NCI-H1092 treated with DMSO at 0.1 percent for 48 hours (cell line): ENCODE measurements around the gene IP6K2.
A peak's percentile ranks its signal among the peaks of the same experiment; 100 is the strongest.
"Not testable (repeated sequence)": the region's sequence is repeated elsewhere in the genome, so short reads cannot be mapped to it uniquely, and the experiment has no call there.

Experiments used
- DNase-seq: peaks from one replicate; lab custom pipeline; 2025; lab: John Stamatoyannopoulos, UW

IP6K2 gene

DNA sequence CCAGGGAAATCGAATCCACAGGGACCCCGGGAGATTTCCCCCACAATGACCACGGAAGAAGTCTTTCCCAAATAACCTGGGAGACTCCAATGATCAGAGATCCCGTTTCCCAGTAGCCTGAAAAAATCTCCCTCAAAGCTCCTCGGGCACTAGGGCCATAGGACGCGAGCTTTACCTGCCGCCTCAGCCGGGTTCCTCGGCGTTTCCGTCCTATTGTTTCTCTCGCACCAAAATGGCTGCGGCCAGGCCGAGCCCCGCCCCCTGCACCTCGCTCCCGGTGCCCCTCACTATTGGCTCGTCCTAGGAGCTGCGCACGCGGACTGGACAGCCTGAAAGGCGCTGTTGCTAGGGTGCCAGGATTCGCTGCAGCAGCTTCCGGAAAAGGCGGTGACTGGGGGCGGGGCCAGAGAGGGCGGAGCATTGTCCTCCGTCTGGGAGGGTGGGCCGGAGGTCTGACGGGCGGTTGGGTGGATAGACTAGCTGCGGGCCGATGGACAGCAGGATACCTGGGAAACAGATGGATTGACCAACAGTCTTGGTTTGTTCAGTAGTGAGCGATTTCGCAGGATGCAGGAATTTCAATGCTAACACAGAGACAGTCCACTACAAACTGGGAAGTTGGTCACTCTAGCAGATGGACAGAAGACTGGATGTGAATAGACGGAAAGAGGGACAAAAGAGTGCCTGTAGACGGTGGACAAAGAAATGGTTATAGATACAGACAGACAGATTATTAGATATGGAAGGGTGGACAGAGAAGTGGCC, at the start of gene IP6K2:
TSS of gene IP6K2 (minus strand) at position 240 of the 765 bp plus-strand sequence. CDS start 21,930 bp downstream, outside the sequence.
- peak; percentile 96 for DNase-seq

DNA sequence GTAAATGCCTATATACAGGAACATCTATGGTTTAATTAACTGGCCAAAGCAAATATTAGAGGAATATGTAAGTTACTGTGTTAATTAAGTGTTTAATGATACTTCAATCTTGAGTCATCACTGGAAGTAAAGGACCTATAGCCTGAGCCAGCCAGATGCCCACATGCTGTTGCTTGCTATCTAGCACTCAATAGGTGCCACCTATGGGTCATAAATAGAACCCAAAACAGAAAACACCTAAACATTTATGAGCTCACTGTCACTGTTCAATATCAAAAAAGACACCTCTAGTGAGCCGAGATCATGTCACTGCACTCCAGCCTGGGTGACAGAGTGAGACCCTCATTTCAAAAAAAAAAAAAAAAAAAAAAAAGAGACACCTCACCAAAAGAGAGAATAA, 48.4 kb upstream of the IP6K2 start:
- DNase-seq, result peak; percentile 0

DNA sequence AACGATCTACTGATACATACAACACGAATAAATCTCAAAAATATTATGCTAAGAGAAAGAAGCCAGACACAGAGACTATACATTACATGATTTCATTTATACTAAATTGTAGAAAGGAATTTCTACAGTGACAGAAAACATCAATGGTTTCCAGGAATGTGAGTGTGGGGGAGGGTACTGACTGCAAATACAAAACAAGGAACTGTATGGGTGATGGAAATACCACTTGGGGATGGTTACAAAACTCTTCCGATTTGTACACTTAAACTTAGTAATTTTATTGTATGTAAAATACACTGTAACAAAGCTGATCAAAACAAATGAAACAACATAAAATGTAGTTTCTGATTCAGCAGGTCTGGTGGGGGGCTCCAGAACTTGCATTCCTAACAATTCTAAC, 45.8 kb upstream of the IP6K2 start:
- DNase-seq, result no peak

GRCh38 chr3:48759991-48760540, 43.0 kb upstream of the IP6K2 start:
- not testable (repeated sequence) for DNase-seq

DNA sequence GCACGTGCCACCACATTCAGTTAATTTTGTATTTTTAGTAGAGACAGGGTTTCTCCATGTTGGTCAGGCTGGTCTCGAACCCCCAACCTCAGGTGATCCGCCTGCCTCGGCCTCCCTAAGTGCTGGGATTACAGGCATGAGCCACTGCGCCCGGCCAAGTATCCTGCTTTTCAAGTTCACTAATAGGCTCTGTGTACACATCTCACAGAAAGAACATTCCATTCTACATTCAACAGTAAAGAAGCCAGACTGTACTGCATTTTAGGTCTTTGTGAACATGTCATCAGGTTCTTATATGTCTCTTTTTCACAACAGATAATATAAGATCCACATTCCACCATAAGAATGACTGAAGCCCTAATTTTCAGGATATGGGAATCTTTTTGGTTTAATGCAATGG, 42.5 kb upstream of the IP6K2 start:
- not testable (repeated sequence) for DNase-seq

- no peak for DNase-seq
Measured at GRCh38 chr3:48759071-48759470, 42.0 kb upstream of the IP6K2 start.

GRCh38 chr3:48756640-48757039, 39.6 kb upstream of the IP6K2 start:
- DNase-seq, result no peak

DNA sequence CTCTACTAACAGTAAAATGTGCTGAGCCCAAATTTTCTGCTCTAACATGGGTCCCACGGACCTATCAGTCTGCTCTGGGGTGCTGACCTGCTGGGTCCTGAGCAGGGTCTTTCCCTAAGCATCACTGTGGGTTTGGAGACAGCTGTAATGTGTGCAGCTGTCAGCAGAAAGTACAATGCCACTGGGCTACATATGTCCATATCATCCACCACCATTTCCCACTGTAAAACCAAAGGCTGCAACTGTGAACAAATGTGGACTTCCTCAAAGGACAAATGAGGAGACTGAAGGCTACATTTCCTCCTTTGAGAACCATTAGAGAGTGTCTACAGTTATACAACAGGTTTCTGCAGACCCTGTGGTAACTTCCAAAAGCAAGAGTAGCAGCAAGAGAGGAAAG, 33.8 kb upstream of the IP6K2 start:
- no peak for DNase-seq

DNA sequence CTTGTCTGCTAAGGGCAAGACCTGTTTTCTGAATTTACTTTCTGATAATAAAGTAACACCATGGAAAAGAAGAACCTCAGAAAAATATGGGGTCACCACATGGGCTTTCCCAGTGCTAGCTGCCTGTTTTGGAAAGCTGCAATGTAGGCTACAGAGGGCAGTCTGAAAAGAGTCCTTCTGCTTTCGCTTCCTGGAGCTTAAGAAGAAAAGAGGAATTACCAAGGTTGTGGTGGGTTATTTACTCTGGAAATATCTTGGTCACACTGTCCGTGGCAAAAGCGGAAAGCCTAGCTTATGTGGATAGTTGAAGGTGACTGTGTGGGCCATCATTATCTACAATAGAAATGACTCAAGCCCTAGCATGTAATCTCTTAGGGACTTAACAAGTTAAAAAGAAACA, 31.7 kb upstream of the IP6K2 start:
- no peak for DNase-seq

DNA sequence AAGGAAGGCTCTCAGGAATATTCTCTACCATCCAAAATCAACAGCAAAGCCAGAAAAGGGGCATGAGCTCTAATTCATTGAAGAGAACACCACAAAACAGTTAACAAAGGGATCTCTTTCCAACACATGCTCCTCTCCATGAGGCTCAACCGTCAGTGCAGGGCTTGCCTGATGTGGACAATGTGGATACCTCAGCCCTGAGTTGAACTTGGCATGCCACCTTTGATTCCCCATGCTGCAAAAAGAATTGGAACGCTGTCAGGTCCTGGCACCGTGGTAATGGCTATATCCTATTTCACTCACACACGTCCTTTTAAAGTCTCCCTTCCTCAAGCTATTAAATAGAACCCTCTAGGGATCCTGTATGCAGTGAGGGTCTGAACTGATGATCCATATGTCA, 30.7 kb upstream of the IP6K2 start:
- peak; percentile 90 for DNase-seq

DNA sequence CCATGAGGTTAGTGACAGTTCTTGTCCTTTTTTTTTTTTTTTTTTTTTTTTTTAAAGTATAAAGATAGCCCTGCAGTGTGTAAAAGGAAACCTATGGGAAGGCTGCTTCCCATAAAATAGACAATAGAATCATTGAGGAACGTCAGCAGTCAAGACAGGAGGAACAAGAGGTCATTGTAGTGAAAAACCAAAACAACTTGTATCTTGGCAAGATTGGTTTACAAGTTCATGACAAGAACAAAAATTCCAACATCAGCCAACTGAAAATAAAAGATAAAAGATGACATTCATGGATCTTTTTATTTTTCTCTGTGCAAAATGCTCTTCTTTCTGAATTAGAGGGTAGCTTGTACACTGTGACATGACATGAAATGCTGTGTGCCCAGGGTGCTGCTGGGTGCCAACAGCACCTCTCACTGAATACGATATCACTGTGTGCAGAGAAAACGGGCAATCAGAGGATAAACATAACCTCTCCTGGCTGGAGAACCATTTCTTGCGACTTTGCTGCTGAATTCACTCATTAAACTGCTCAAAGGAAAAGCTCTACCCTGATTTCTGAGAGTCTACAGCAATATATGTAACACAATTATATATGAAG, 30.1 kb upstream of the IP6K2 start:
- DNase-seq, result peak; percentile 62

GRCh38 chr3:48743773-48744172, 26.8 kb upstream of the IP6K2 start:
- no peak for DNase-seq

- DNase-seq, result not testable (repeated sequence)
Measured at GRCh38 chr3:48741226-48741625, 24.2 kb upstream of the IP6K2 start.

GRCh38 chr3:48739955-48740823, 23.2 kb upstream of the IP6K2 start:
- peak; percentile 39 for DNase-seq

DNA sequence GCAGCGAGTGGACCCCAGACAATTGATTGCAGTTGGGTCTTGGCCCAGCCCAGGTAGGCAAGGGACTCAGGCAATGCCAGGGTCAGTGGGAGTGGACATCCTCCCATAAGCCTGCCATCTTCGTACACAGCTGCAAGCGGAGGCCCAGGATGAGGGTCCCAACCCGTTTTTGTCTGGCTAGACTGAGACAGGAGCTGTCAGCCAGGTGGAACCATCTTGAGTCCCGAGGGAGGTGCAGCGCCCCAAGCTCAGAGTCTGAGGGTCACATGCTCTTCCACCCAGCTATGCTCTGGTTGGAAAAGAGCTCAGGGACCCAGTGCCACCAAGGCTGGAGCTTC, 22.6 kb upstream of the IP6K2 start:
- no peak for DNase-seq

- DNase-seq, result no peak
Measured at GRCh38 chr3:48738926-48739616, 22.1 kb upstream of the IP6K2 start.

DNA sequence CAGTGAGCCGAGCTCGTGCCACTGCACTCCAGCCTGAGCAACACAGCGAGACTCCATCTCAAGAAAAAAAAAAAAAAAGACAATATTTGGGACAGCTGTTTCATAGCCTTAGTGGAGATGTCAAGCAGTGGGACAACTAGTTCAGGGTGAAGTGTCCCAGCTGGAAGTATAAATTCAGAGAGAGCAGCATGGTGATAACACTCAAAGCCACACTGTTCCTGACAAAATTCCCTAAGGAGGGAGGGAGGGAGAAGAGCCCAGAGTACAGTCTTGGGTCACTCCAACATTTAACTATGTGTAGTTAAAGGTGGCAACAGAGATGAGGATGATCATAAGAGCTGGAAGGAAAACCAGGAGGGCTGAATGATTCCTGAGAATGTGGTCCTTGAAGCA, 21.1 kb upstream of the IP6K2 start:
- no peak for DNase-seq

GRCh38 chr3:48735075-48735767, 18.2 kb upstream of the IP6K2 start:
- DNase-seq, result not testable (repeated sequence)

- not testable (repeated sequence) for DNase-seq
Measured at GRCh38 chr3:48734541-48734940, 17.5 kb upstream of the IP6K2 start.

- DNase-seq, result not testable (repeated sequence)
Measured at GRCh38 chr3:48733752-48734518, 16.9 kb upstream of the IP6K2 start.

DNA sequence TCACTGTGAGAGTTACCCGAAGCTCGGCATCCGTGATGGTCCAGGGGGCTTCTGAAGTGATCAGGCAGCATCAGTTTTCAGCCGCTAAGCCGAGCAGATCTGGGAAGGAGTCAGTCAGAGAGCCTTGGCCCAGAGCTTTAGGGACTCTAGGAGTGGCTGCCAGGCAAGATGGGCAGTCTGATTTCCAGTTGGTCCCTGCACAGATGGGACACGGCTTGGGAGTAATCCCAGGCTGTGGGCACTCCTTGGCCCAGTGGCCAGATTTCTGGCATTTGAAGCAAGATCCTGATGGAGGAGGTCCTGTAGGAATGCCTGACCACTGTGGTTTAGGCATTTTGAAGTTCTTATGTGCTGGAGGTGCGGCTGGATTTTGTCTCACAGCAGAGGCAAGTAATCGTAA, 10.5 kb upstream of the IP6K2 start:
- no peak for DNase-seq
